Left lung (tissue), 10 donors: ENCODE results near the gene FAAP20. TPM values are rescaled to one million over a fixed set of nuclear protein-coding genes. Genes with fewer than 3 reads are reported as not detected.

Experiments
- ATAC-seq: fragments of 200-7000 bp; cut with Tn5 transposase; one replicate; pipeline ENCODE4 v1.9.1; 2020; ENCODE audit warnings: moderate library complexity
- DNase-seq, 4 donors: peaks; one replicate each; pipeline ENCODE4 v3.0.0-alpha.2; 2013 to 2020
- H3K27ac ChIP-seq, 2 donors: fragments of 200-600 bp; sonication (generic) in 1 of 2; one replicate each; pipeline versions ENCODE4 v1.5.0 to v1.8.0; 2020 to 2021
- H3K27me3 ChIP-seq, 2 donors: fragments of 200-600 bp; sonication (generic) in 1 of 2; one replicate each; pipeline versions ENCODE4 v1.5.0 to v1.8.0; 2020 to 2021
- H3K36me3 ChIP-seq, 2 donors: fragments of 200-600 bp; sonication (generic) in 1 of 2; one replicate each; pipeline versions ENCODE4 v1.5.0 to v1.8.0; 2020 to 2021
- H3K4me1 ChIP-seq, 2 donors: fragments of 200-600 bp; one replicate each; pipeline ENCODE4 v1.8.0; 2021
- H3K4me3 ChIP-seq, 2 donors: fragments of 200-600 bp; sonication (generic) in 1 of 2; one replicate each; pipeline versions ENCODE4 v1.5.0 to v1.8.0; 2020 to 2021; ENCODE audit warnings: mild to moderate bottlenecking in 1 of 2
- H3K9me3 ChIP-seq, 2 donors: fragments of 200-600 bp; sonication (generic) in 1 of 2; one replicate each; pipeline versions ENCODE4 v1.5.0 to v1.8.0; 2020 to 2021
- intact Hi-C, 2 donors: fragments of 100-400 bp; cut with DNase I; formaldehyde crosslinking; loops; one replicate each; pipeline versions ENCODE4 v1.11.2 to v1.14.2; 2022
- polyA plus RNA-seq, 6 donors: library from polyadenylated mRNA; unstranded; fragments of 120-200 nt; gene quantifications; one replicate each; pipeline ENCODE4 v1.2.1, GENCODE V29; 2013; ENCODE audit not compliant: insufficient read length in 6 of 6
- total RNA-seq, 2 donors: library from RNA; stranded (reverse); fragmentation: NEBNext Ultra II Directional; extraction: Animal tissue kit (Norgen Biotek cat#: 25700); gene quantifications; one replicate each; pipeline ENCODE4 v1.2.1, GENCODE V29; 2021
- TF ChIP-seq, protein P1 (sequence below), 2 donors: fragments of 200-600 bp; sonication (generic) in 1 of 2; IDR thresholded peaks; one replicate each; pipeline versions ENCODE4 v1.5.0 to v1.8.0; 2021; ENCODE audit warnings: antibody characterized with exemption in 2 of 2
- donor health status: DM: no; HTN: yes; CAD: no.
- donor health status: DM: no; HTN: no; CAD: no.

Gene FAAP20
- total and polyA plus RNA-seq, 8 donors, result 29.5 to 69.7 (median 45.8) TPM

DNA sequence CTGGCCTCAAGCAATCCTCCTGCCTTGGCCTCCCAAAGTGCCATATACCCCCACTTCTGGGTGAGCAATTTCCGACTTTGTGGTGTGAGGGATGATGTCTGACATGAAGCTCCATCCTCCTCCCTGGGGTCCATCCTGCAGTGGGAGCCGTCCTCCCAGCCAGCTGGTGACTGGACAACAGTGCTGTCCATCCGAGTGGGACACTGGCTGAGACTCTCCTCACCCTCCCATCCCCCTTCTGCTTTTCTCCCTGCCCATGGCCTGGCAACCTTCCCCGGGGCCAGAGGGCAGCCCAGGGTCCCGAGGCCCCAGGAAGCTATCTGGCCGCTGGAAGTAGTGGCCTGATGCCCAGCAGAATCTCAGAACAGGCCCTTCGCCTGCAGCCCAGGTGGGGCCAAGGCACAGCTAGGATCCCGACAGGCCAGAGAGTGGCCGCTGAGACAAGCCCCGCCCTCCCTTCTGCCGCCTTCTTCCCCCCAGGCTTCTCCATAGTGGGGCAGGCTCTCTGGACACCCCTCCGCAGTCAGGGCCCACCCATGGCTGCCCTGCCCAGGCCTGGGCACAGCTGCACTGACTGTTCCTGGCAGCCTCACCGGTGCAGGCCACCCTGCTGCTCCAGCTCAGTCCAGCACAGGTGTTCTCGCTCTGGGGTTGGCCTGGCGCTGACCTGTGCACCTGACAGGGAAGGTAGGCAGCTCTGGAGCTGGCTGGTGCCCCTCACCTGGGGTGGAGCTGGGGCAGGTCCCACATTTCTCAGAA lies 8.4 kb upstream of the FAAP20 start:
- no peaks in the 10 kb centered on the region for H3K27me3 ChIP-seq
- TF ChIP-seq, protein P1, sequence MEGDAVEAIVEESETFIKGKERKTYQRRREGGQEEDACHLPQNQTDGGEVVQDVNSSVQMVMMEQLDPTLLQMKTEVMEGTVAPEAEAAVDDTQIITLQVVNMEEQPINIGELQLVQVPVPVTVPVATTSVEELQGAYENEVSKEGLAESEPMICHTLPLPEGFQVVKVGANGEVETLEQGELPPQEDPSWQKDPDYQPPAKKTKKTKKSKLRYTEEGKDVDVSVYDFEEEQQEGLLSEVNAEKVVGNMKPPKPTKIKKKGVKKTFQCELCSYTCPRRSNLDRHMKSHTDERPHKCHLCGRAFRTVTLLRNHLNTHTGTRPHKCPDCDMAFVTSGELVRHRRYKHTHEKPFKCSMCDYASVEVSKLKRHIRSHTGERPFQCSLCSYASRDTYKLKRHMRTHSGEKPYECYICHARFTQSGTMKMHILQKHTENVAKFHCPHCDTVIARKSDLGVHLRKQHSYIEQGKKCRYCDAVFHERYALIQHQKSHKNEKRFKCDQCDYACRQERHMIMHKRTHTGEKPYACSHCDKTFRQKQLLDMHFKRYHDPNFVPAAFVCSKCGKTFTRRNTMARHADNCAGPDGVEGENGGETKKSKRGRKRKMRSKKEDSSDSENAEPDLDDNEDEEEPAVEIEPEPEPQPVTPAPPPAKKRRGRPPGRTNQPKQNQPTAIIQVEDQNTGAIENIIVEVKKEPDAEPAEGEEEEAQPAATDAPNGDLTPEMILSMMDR (IDR thresholded peaks at IDR 0.05), result no peak
- H3K27ac ChIP-seq, result no peak overlapping the region
- no peaks in the 10 kb centered on the region for H3K36me3 ChIP-seq
- ATAC-seq, result no peak
- no peak overlapping the region for H3K4me3 ChIP-seq
- peaks cover 23 to 62% of the 10 kb centered on the region in 2 donors for H3K4me1 ChIP-seq
- intact Hi-C loops, result no loop called here
- peak in 1 of 4 donors; percentile 55 for DNase-seq
- H3K9me3 ChIP-seq, result no peaks in the 10 kb centered on the region

DNA sequence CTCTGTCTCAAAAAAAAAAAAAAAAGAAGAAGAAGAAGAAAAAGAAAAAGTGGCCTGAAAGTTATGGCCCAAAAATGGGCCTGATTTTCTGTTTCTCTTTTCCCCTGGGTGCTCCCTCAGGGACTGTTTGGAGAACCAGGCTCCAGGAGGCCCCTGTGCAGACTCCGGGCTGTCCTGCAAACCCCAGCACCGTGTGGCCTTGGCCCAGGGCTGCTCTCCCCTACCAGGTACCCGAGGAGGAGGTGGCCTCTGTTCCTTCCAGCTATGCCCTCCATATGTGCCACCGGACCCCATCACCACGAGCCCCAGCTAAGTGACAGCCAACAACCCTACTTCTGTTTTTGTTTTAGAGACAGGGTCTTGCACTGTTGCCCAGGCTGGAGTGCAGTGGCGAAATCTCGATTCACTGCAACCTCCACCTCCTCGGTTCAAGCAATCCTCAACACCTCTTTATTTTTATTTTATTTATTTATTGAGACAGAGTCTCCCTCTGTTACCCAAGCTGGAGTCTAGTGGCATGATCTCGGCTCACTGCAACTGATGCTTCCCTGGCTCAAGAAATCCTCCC lies 7.5 kb upstream of the FAAP20 start:
- ATAC-seq (no peak), DNase-seq (peak in 1 of 4 donors; percentile 64)
- Histone ChIP-seq H3K27me3 (no peaks in the 10 kb centered on the region), H3K36me3 (no peaks in the 10 kb centered on the region), H3K4me3 (no peak overlapping the region), H3K9me3 (no peaks in the 10 kb centered on the region), H3K4me1 (peaks cover 16 to 53% of the 10 kb centered on the region in 2 donors), H3K27ac (no peak overlapping the region)
- TF ChIP-seq, protein P1 (IDR thresholded peaks at IDR 0.05), result no peak
- intact Hi-C loops, result no loop called here

DNA sequence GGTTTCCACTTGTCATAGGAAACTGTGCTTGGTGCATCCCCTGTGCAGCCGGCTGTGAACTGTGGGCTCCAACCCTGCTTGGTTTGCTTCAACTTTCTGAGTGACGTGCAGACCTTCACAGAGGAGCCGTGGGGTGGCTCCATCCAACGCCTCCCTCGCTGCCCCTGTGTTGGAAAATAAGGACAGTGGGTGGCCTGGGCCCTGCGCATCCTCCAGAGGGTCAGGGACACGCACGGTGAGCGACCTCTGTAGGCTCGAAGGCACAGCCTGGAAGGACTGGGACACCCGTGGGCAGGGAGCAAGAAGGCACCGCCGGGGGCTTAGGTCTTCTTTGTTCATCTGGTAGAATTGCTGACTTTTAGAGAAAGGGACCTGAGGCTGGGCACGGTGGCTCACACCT lies 6.5 kb upstream of the FAAP20 start:
- intact Hi-C loops, result no loop called here
- Histone ChIP-seq H3K27me3 (no peaks in the 10 kb centered on the region), H3K9me3 (no peaks in the 10 kb centered on the region), H3K36me3 (no peaks in the 10 kb centered on the region), H3K27ac (no peak overlapping the region), H3K4me1 (peaks cover 14 to 44% of the 10 kb centered on the region in 2 donors), H3K4me3 (no peak overlapping the region)
- TF ChIP-seq, protein P1 (IDR thresholded peaks at IDR 0.05), result no peak
- ATAC-seq, result no peak
- peak in 1 of 4 donors; percentile 57 for DNase-seq

DNA sequence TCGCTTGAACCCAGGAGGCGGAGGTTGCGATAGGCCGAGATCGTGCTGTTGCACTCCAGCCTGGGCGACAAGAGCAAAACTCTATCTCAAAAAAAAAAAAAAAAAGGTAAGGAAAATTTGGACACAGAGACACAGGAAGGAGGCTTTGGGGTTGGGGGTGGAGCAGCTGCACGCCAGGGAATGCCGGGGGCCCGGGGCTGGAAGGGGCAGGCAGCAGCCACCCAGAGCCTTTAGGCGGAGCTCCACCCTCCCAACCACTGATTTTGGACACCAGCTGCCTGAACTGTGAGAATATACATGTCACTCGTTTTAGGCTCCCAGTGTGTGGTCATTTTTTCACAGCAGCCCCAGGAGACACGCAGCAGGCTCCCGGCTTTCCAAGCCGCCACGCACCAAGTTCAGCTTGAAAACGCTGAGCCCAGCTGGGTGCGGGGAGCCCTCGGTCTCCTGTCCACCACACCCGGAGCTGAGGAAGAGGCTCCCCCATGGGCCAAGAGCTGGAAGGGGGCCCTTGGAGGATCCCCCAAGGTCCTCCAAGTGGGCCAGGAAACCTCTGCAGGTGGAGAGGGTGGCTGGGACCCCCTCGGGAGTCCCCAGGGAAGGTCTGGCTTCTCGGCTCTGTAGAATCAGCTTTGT lies 5.9 kb upstream of the FAAP20 start:
- ATAC-seq (no peak), DNase-seq (peak in 1 of 4 donors; percentile 45)
- H3K9me3 ChIP-seq, result no peaks in the 10 kb centered on the region
- no peaks in the 10 kb centered on the region for H3K36me3 ChIP-seq
- no peak overlapping the region for H3K27ac ChIP-seq
- intact Hi-C loops, result no loop called here
- no peaks in the 10 kb centered on the region for H3K27me3 ChIP-seq
- H3K4me3 ChIP-seq, result peak overlapping the region in 1 of 2 donors; percentile 46
- TF ChIP-seq, protein P1 (IDR thresholded peaks at IDR 0.05), result no peak
- H3K4me1 ChIP-seq, result peaks cover 8 to 39% of the 10 kb centered on the region in 2 donors
